NCI-H1694 (cell line): ENCODE data around the gene OTOP3.
"Not testable (repeated sequence)": the region's sequence is repeated elsewhere in the genome, so short reads cannot be mapped to it uniquely, and the experiment has no call there.

Experiments used
- DNase-seq: peaks from one replicate; lab custom pipeline; 2025; lab: John Stamatoyannopoulos, UW

OTOP3 gene

GRCh38 chr17:74961657-74962350 is 26.1 kb downstream of the OTOP3 start:
- DNase-seq: peak; percentile 90

- DNase-seq: peak; percentile 37
These were observed 27.1 kb downstream of the OTOP3 start for GRCh38 chr17:74962622-74963394.

GRCh38 chr17:74963656-74964055 is 28.0 kb downstream of the OTOP3 start:
- no peak for DNase-seq

GRCh38 chr17:74964246-74964761 is 28.6 kb downstream of the OTOP3 start:
- DNase-seq: no peak

- DNase-seq: no peak
These were observed 29.4 kb downstream of the OTOP3 start for GRCh38 chr17:74964988-74965622.

- DNase-seq: no peak
These were observed 32.7 kb downstream of the OTOP3 start for GRCh38 chr17:74968361-74968780.

- not testable (repeated sequence) for DNase-seq
These were observed 33.8 kb downstream of the OTOP3 start for GRCh38 chr17:74969501-74969900.

GRCh38 chr17:74970395-74970794 is 34.7 kb downstream of the OTOP3 start:
- DNase-seq: no peak

GRCh38 chr17:74971069-74971841 is 35.6 kb downstream of the OTOP3 start:
- DNase-seq: no peak

GRCh38 chr17:74971842-74972106 is 36.1 kb downstream of the OTOP3 start:
- no peak for DNase-seq

- DNase-seq: no peak
These were observed 36.6 kb downstream of the OTOP3 start, which contains the start of gene HID1 for GRCh38 chr17:74972107-74972972. Gene HID1, minus strand, starts transcription at chr17:74972759. Its CDS starts 103 bp downstream, at chr17:74972656.

- no peak for DNase-seq
These were observed 37.3 kb downstream of the OTOP3 start for GRCh38 chr17:74972973-74973328.

- DNase-seq: no peak
These were observed 40.2 kb downstream of the OTOP3 start for GRCh38 chr17:74975943-74976342.

GRCh38 chr17:74977802-74978201 is 42.1 kb downstream of the OTOP3 start:
- DNase-seq: no peak

GRCh38 chr17:74978240-74978639 is 42.5 kb downstream of the OTOP3 start:
- no peak for DNase-seq

- DNase-seq: no peak
These were observed 43.9 kb downstream of the OTOP3 start for GRCh38 chr17:74979408-74980146.

- DNase-seq: no peak
These were observed 45.8 kb downstream of the OTOP3 start for GRCh38 chr17:74981318-74981978.

GRCh38 chr17:74981979-74982662 is 46.4 kb downstream of the OTOP3 start:
- DNase-seq: peak; percentile 49

- DNase-seq: not testable (repeated sequence)
These were observed 47.1 kb downstream of the OTOP3 start for GRCh38 chr17:74982663-74983313.
